HCT116 (cell line): ENCODE results near the gene RCOR3. TPM values are rescaled to one million over a fixed set of nuclear protein-coding genes. Genes with fewer than 3 reads are reported as not detected.

ENCODE experiments used
- ATAC-seq: fragments of 200-7000 bp; cut with Tn5 transposase; 2 replicates; pipeline ENCODE4 v1.9.1; 2020; ENCODE audit warnings: mild to moderate bottlenecking, moderate library complexity
- BruUV-seq: library from RNA; stranded (reverse); fragments of 400-500 nt; replicated peaks from 2 replicates; lab custom pipeline; 2021; lab: Mats Ljungman, UMichigan
- CTCF ChIA-PET: fragments of 300-600 bp; sonication (Branson Sonifier 250); formaldehyde crosslinking; loops from one replicate; lab custom pipeline; 2021; ENCODE audit warnings: antibody characterized with exemption; lab: Charles Lee
- POLR2A ChIA-PET: fragments of 300-600, 350-600 bp; sonication (Branson Sonifier 250); formaldehyde crosslinking; loops from one replicate; lab custom pipeline; 2021; ENCODE audit warnings: antibody characterized with exemption; lab: Charles Lee
- RAD21 ChIA-PET, 2 experiments: fragments of 300-600 bp; sonication (Branson Sonifier 250); formaldehyde crosslinking; loops; one replicate each; lab custom pipeline; 2023; ENCODE audit warnings: low total read pairs in 2 of 2; ENCODE audit not compliant: uncharacterized antibody in 2 of 2, unreplicated experiment in 2 of 2, low non-redundant PET in 1 of 2; lab: Charles Lee
- DNase-seq: peaks from one replicate; pipeline ENCODE4 v3.0.0-alpha.2; 2010; ENCODE audit warnings: low read depth, low spot score
- H2AFZ ChIP-seq: fragments of 200-600 bp; shearing (Covaris generic), sonication (generic); 2 replicates; pipeline ENCODE4 v1.6.1; 2017; ENCODE audit warnings: low read depth, mixed run types, mixed read lengths, antibody characterized with exemption, low read length; ENCODE audit not compliant: poor library complexity, severe bottlenecking
- H3K27ac ChIP-seq: 2 replicates; pipeline ENCODE4 v1.5.1; 2012; ENCODE audit warnings: low read depth, low read length
- H3K27me3 ChIP-seq: fragments of 200-600 bp; sonication (generic); 2 replicates; pipeline ENCODE4 v1.6.1; 2016; ENCODE audit warnings: mixed run types, low read length, mixed read lengths; ENCODE audit not compliant: insufficient read depth
- H3K36me3 ChIP-seq, 2 experiments: fragments of 200-500 bp in 1 of 2; fragments of 200-600 bp in 1 of 2; sonication (Bioruptor generic) in 1 of 2; sonication (generic) in 1 of 2; 2 replicates each; pipeline versions ENCODE4 v1.5.1 to v1.6.1; 2014 to 2016; ENCODE audit warnings: low read length in 2 of 2, inconsistent platforms in 1 of 2, mixed read lengths in 1 of 2, mixed run types in 1 of 2; ENCODE audit not compliant: insufficient read depth in 2 of 2, control insufficient read depth in 1 of 2
- H3K4me1 ChIP-seq, 2 experiments: fragments of 200-600 bp in 1 of 2; sonication (generic) in 1 of 2; 2 replicates each; pipeline versions ENCODE4 v1.5.1 to v1.6.1; 2012 to 2017; ENCODE audit warnings: low read length in 2 of 2, inconsistent platforms in 1 of 2, mild to moderate bottlenecking in 1 of 2, mixed read lengths in 1 of 2, mixed run types in 1 of 2, moderate library complexity in 1 of 2; ENCODE audit not compliant: insufficient read depth in 2 of 2, control insufficient read depth in 1 of 2
- H3K4me2 ChIP-seq: fragments of 200-600 bp; sonication (generic); 2 replicates; pipeline ENCODE4 v1.6.1; 2017; ENCODE audit warnings: mixed run types, low read length, mixed read lengths
- H3K4me3 ChIP-seq, 2 experiments: fragments of 200-600 bp in 1 of 2; sonication (generic) in 1 of 2; replicated peaks in 1 of 2; 2 replicates each; pipeline ENCODE4 v1.5.1; 2011 to 2016; ENCODE audit warnings: low read length in 2 of 2, control low read depth in 1 of 2, low read depth in 1 of 2, mild to moderate bottlenecking in 1 of 2, mixed read lengths in 1 of 2, mixed run types in 1 of 2
- H3K79me2 ChIP-seq: fragments of 200-600 bp; sonication (generic); 2 replicates; pipeline ENCODE4 v1.6.1; 2017; ENCODE audit warnings: mild to moderate bottlenecking, mixed run types, low read length, moderate library complexity, mixed read lengths; ENCODE audit not compliant: insufficient read depth
- H3K9ac ChIP-seq: fragments of 200-600 bp; sonication (generic); 2 replicates; pipeline ENCODE4 v1.6.1; 2016; ENCODE audit warnings: low read length, mixed read lengths
- H3K9me2 ChIP-seq: fragments of 200-600 bp; sonication (generic), shearing (Covaris generic); 2 replicates; pipeline ENCODE4 v1.6.1; 2017; ENCODE audit warnings: mixed run types, mild to moderate bottlenecking, moderate library complexity; ENCODE audit not compliant: insufficient read depth
- H3K9me3 ChIP-seq, 2 experiments: fragments of 200-500 bp in 1 of 2; fragments of 200-600 bp in 1 of 2; sonication (Bioruptor generic) in 1 of 2; sonication (generic) in 1 of 2; 2 replicates each; pipeline ENCODE4 v1.6.1; 2014 to 2017; ENCODE audit warnings: low read length in 2 of 2, mixed read lengths in 2 of 2, inconsistent platforms in 1 of 2, low read depth in 1 of 2, mild to moderate bottlenecking in 1 of 2, mixed run types in 1 of 2, moderate library complexity in 1 of 2; ENCODE audit not compliant: control insufficient read depth in 1 of 2, insufficient read depth in 1 of 2
- H4K20me1 ChIP-seq: fragments of 200-600 bp; sonication (generic), shearing (Covaris generic); 2 replicates; pipeline ENCODE4 v1.6.1; 2017; ENCODE audit warnings: mixed run types, mild to moderate bottlenecking, moderate library complexity; ENCODE audit not compliant: insufficient read depth
- CBX3 ChIP-seq: IDR thresholded peaks from 2 replicates; pipeline ENCODE4 v1.6.1; 2012; ENCODE audit warnings: low read depth
- MAX ChIP-seq: IDR thresholded peaks from 2 replicates; pipeline ENCODE4 v1.6.1; 2012
- POLR2AphosphoS5 ChIP-seq: IDR thresholded peaks from 2 replicates; pipeline ENCODE4 v1.6.1; 2011; ENCODE audit warnings: mild to moderate bottlenecking, low read depth, low read length, moderate library complexity
- REST ChIP-seq: IDR thresholded peaks from 2 replicates; pipeline ENCODE4 v1.6.1; 2012; ENCODE audit warnings: low read depth
- SIN3A ChIP-seq: IDR thresholded peaks from 2 replicates; pipeline ENCODE4 v1.6.1; 2012; ENCODE audit warnings: low read depth
- ZFX ChIP-seq: fragments of 450-650 bp; IDR thresholded peaks from 2 replicates; pipeline ENCODE4 v1.6.1; 2017
- intact Hi-C: fragments of 100-400 bp; cut with micrococcal nuclease; formaldehyde crosslinking; loops from 2 replicates; pipeline ENCODE4 v1.10.0; 2022
- total RNA-seq: library from RNA; stranded (reverse); gene quantifications from one replicate; pipeline ENCODE4 v1.2.1, GENCODE V29; 2021; ENCODE audit not compliant: unreplicated experiment

RCOR3 gene
- total RNA-seq, 1 experiment from 2014 or later = 25.7 TPM

DNA sequence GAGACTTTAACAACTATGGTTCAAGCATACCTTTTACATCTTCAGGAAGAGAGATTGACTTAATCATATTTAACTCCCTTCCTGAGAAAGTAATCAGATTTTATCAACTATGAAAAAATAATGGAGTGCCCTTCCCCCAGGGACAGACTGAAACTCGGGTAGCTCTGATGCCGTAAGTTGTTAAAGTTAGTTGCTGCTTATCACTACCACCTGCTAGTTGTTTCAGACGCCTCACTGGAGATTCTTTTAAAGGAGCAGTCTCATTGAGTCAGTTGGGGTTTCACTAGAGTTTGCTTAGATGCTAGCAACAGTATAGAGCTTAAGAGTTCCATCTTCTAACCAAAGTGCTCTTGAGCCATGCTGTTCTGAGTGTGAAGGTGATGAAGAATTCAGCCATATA is 50.5 kb downstream of the RCOR3 start:
- CTCF ChIA-PET = no interaction called here
- intact Hi-C loops = no loop called here
- no peak for DNase-seq
- no peak for TF ChIP-seq MAX
- TF ChIP-seq, all 23 proteins: peak for 0
- H3K4me1 ChIP-seq = no peaks in the 10 kb centered on the region
- BruUV-seq = no TSS peak
- H3K9me3 ChIP-seq = no peaks in the 10 kb centered on the region
- H3K4me3 ChIP-seq = no peak overlapping the region
- no peaks in the 10 kb centered on the region for H3K79me2 ChIP-seq
- no peak overlapping the region for H3K27ac ChIP-seq
- H3K9me2 ChIP-seq = no peaks in the 10 kb centered on the region
- no peak overlapping the region for H2AFZ ChIP-seq
- H4K20me1 ChIP-seq = no peaks in the 10 kb centered on the region
- ChIA-PET RAD21 (no interaction called here), POLR2A (no interaction called here)
- H3K36me3 ChIP-seq = peaks cover 3 to 7% of the 10 kb centered on the region in 2 experiments; a peak in 3 of 4 replicates
- no peak overlapping the region for H3K9ac ChIP-seq
- no peaks in the 10 kb centered on the region for H3K27me3 ChIP-seq
- ATAC-seq = no peak
- H3K4me2 ChIP-seq = no peak overlapping the region

DNA sequence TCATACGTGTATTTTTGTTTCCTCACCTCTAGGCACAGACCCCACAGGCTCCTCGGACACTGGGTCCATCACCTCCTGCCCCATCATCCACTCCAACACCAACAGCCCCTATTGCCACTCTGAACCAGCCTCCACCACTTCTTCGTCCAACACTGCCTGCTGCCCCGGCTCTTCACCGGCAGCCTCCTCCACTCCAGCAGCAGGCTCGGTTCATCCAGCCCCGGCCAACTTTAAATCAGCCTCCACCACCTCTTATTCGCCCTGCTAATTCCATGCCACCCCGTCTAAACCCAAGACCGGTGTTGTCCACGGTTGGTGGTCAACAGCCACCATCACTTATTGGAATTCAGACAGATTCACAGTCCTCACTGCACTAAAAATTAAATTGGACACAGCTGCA is 54.2 kb downstream of the RCOR3 start:
- Histone ChIP-seq H2AFZ (no peak overlapping the region), H3K4me1 (no peaks in the 10 kb centered on the region), H3K4me2 (no peak overlapping the region), H4K20me1 (no peaks in the 10 kb centered on the region), H3K9me3 (no peaks in the 10 kb centered on the region), H3K27me3 (no peaks in the 10 kb centered on the region), H3K9ac (no peak overlapping the region), H3K36me3 (peaks cover 3 to 7% of the 10 kb centered on the region in 2 experiments; a peak in 3 of 4 replicates), H3K9me2 (no peaks in the 10 kb centered on the region), H3K27ac (no peak overlapping the region), H3K79me2 (no peaks in the 10 kb centered on the region), H3K4me3 (no peak overlapping the region)
- POLR2A ChIA-PET = no interaction called here
- intact Hi-C loops = no loop called here
- DNase-seq = no peak
- RAD21 ChIA-PET = no interaction called here
- no TSS peak for BruUV-seq
- CTCF ChIA-PET = no interaction called here
- no peak for TF ChIP-seq POLR2AphosphoS5
- TF ChIP-seq CBX3 = no peak
- no peak for TF ChIP-seq MAX
- TF ChIP-seq ZFX = no peak
- TF ChIP-seq SIN3A = no peak
- no peak for TF ChIP-seq REST
- ATAC-seq = no peak
